DMS114 treated with DMSO at 0.1 percent for 48 hours (cell line): ENCODE results near the gene MRPS34.
A peak's percentile ranks its signal among the peaks of the same experiment; 100 is the strongest.
"Not testable (repeated sequence)": the region's sequence is repeated elsewhere in the genome, so short reads cannot be mapped to it uniquely, and the experiment has no call there.

ENCODE experiments used
- DNase-seq: peaks from one replicate; lab custom pipeline; 2025; ENCODE audit not compliant: unreplicated experiment; lab: John Stamatoyannopoulos, UW

MRPS34 gene

DNA sequence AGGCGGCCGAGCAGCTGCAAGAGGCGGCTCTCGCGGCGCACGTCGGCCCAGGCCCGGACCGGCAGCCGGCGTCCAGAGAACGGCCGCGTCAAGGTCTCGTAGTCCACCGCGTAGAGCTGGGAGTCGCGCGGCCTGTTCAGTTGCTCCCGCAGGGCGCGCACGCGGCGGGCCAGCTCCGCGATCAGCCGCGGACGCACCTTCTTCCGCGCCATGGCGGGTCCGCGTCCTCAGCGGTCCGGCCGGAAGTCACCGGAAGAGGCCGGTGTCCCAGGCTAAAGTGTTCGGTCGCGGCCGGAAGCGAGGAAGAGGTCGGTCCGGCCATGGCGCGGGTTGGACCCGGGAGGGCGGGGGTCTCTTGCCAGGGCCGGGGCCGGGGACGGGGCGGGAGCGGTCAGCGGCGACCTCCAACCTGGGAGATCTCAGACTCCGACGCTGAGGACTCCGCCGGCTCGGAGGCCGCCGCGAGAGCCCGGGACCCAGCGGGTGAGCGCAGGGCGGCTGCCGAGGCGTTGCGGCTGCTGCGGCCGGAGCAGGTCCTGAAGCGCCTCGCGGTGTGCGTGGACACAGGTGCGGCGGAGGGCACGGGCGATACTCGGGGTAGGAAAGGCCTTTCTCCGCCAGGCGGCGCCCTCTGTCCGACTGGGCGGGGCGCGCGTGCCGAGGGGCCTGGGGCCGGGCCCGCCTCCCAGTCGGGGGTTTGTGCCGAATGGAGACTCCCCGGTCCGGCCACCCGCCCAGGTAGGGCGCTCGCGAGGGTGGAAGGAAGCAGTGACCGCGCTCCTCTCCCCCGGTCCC lies at the start of gene MRPS34:
TSS of gene MRPS34 (minus strand) at position 227 of the 795 bp plus-strand sequence. CDS start at position 212, 15 bp downstream.
- peak; percentile 36 for DNase-seq

DNA sequence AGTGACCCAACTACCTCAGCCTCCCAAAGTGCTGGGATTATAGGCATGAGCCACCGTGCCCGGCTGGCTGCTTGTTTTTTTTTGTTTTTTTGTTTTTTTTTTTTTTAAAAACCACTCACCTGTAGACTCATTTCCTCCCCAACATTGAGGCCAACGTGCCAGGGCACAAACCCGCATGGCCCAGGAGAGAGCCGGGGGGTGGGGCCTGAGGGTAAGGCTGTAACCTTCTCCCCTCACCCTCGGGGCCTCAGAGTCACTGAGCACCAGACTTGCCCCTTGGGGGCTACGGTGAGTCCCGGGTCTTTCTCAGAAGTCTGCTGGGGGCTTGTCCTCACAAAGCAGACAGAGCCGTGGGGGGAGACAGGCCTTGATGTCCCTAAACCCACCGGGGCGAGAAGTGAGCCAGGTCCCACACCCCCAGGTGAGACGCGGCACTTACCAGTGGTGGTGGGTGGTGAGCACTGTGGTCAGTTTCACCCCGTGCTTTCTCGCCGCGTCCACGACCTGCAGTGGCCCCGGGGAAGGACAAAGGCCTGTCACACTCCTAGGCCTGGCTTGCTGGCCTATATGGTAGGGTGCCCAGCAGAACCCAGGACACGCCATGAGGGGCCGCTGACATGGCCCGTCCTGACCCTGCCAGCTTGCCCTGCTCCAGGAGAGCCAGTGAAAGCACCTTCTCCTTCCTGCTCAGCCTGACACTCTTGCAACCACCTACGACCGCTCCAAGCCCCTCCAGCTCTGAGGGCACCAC lies 49.1 kb upstream of the MRPS34 start:
- DNase-seq = no peak

DNA sequence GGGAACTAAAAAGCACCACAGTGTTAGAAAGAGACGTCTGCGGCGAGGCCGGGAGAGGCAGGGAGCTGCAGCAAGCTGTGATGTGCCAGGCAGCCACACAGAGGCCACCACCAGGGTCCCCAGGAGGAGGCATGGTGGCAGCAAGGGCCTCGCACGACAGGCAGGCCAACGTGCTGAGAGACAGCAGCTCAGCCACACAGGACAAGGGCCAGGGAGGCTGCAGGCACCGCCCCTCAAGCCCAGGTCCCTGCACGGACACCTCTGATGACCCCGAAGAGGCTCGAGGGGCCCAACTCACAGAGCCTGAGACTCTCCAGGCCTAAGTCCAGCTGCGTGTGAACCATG lies 48.0 kb upstream of the MRPS34 start:
- DNase-seq = no peak

DNA sequence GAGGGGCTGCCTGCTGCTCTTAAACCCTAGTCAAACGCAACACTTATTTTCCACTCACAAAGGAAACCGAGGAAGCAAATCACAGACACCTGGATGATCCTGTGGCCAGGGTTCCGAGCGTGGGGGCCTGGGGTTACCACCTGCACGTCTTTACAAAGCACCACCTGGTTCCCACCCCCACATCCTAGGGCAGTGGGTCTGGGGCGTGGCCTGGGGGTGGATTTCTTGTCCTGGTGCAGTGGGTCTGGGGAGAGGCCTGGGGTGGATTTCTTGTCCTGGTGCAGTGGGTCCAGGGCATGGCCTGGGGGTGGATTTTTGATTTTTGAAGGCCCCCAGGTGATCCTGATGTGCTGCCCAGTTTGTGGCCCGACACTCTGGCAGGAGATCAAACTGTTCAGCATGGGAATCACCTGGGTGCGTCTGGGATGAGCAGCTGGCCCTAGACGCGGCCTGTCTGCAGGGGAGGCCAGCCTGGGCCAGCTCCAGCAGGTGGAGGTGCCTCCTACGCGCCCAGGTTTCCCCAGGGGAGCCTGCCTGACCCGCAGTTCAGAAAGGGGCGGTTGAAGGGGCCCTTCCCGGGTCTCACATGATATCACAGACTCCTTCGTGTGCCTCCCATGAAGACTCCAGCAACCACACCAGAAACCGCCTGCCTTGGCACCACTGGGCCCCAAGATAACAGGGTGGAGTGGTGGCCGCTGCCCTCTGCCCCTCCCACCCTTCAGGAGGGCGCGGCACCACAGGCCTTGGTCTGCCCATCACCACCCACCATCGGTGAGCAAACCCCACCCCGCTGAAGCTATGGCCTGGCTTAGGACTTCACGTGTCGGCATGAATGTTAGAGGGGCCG lies 47.4 kb upstream of the MRPS34 start:
- no peak for DNase-seq

DNA sequence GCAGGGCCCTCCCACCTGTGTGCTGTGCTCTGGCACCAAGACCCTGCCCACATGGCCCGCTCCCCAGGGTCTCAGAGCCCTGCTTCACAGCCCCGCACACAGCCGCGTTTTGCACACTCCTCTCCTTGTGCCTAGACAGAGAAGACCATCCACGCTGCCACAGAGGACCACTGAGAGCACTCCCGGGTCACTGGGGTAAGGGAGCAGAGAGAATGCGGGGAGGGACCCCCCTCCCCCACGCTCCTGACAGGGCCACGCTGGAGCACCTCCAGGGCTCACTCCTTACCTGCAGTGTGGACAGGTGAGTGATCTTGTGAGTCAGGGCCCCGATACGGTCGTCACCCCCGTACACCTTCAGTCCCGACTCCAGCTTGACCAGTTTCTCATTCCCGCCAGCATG lies 46.7 kb upstream of the MRPS34 start:
- no peak for DNase-seq

DNA sequence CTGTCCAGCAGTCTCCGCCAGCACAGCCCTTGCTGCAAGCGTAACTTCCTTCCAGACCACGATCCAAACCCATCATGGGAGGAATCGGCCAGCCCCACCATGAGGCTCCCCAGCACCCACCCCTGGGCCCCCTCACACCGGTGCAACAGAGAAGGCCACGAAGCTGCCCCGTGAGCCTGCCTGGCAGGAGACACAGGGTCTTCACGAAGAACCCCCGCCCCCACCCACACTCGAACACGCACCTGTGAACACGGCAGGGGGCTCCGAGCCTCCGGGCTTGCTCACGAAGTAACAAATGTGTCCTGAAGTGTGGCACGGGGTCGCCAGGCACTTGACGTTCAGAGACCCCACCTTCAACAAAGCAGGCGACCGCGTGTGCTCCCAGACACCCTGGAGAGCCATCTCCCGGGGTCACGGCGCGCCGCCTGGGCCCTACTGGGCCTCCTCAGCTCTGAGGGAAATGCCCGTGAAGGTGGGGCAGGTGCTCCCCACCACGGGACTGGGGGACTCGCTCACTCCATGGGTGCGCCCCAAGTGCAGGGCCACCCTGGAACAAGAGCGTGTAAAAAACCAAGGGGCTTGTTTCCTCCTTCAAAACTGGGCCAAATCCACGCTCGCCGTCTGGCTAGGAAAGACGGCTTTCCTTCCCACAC lies 46.1 kb upstream of the MRPS34 start:
- DNase-seq = no peak

DNA sequence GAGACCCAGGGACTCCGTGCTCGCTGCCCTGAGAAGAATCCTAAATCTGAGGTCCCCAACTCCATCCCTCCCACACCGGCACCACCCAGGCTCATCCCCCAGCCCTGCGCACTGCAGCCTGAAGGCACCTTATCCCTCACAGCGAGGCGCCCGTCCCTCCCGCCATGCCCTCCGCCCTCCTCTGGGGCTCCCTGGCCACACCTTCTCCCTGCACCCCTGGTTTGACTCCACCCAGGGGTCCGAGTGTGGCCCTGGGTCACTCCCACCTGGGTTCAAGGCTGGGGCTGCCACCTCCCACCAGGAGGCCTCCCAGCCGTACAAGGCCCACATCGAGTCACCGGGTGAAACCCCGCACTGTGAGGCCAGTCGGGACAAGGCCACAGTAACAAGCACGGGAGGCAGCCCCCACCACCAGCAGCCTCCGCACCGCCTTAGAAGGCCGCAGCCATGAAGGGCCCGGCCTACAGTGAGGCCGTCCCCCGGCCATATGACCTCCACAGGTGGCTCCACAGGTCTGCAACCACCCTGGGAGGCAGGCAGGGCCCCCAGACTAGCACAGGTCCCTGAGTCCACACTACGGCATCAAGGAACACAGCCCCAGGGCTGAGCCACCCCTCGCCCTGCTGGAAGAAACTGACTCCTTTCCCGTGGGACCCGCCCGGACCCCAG lies 45.4 kb upstream of the MRPS34 start:
- no peak for DNase-seq

DNA sequence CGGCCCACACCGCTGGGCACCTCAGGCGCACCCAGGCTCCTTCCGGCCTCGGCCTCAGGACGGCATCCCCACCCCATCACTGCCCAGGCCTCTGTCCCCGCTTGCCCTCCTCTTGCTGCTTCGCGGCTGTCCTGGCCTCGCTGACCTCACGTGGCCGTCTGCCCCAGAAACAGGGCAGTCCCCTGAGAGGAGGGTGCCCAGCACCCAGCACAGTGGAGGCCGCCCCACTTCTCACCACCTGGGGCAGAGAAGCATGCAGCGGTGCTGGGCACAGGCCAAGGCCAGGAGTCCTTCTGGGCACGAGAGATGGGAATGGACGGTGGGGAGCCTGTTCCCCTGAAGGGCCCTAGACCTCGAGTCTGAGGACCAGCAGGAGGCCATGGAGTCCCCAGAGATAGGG lies 44.8 kb upstream of the MRPS34 start:
- DNase-seq = no peak

DNA sequence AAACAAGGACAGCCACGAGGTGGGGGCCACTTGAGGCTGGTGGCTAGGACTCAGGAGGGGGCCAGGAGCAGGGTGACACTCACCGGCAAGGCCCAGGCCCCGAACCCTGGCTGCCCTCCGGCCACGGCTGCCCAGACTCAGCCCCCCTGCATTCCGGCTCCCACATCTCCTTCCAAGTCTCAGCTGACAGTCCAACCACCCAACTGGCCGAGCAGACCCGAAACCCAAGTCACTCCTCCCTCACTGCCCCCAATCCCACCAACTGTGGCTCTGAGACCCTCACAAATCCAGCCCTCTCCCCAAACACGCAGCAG lies 44.3 kb upstream of the MRPS34 start:
- DNase-seq = no peak

DNA sequence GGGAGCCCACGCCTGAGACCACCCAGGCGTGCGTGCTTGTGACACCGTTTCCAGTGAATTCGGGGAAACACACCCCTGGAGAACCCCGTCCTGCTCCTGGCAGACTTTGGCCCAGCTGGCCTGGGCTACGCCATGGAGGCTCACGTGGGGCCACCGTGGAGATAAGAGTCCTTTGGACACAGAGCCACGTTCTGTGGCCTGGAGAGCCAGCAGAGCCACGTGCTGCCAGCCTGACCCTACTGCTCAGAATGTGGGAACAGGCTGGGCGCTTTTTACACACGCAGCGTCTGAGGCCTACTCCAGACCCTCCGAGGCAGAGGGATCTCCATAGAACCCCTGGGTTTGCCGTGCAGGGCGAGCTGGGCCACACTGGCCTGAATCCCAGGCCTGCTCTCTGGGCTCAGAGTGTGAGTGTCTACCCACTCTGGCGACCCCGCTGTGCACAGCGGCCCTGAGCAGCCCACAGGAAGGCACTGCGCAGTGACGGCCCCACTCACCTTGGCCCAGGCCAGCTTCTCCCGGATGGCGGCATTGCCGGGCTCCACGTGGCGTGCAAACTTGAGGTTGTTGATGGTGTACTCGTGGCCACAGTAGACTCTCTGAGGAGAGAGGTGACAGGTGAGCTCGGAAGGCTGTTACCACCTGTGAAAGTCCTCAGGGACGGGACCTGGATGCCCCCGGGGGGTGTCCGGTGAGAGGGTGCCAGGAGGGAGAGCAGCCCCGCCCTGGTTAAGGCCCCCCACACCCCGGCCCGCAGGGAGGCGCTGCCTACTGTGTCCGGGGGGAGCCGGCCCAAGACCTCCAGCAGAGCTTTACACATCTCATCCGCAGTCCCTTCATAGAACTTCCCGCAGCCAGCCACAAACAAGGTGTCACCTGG lies 43.7 kb upstream of the MRPS34 start:
- no peak for DNase-seq

DNA sequence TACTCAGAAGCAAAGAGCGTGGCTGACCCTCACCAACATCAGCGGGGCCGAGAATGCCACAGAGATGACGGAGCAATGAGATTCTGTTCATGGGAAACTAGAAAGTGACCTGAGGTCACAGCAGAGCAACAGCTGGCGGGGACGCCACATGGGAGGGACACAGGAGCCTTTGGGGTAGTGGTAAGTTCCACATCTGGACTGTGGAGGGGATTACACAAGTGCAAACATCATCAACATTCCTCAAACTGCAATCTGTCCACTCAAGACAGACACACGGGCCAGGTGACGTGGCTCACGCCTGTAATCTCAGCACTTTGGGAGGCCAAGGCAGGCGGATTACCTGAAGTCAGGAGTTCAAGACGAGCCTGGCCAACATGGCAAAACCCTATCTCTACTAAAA lies 42.5 kb upstream of the MRPS34 start:
- no peak for DNase-seq

DNA sequence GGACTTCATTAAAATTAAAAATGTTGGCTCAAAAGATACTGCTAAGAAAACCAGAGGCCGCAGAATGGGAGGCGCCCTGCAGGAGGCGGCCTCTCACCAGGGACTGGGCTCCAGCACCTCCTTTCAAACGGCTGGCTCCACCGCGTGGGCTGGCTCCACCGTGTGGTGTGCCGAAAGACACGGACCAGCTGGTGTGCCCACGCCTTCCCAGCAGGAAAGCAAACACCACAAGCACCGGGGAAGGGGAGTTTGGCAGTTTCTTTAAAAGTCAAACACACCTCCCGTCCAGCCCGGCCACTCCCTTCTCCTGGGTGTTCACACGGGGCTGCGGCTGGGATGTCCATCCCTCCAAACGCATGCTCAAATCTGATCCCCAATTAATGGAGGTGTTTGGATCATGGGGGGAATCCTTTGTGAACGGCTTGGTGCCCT lies 39.8 kb upstream of the MRPS34 start:
- DNase-seq = peak; percentile 31

DNA sequence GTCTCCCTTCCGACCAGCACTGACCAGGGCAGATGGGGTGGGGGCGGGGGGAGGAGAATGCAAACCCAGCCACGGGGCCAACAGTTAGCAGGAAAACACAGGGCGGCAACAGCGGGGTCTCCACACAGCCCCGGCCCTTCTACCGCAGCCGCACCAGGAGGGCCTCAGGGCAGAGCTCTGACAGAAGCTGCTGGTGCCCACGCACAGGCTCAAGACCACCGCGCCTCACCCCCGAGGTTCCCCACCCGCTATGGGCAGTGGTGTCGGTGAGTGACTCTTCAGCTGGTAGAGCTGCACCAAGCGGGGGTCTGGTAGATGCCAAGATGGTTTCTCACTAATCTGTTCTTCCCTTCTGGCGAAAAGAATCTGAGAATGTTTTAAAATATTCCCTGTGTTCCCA lies 37.6 kb upstream of the MRPS34 start:
- no peak for DNase-seq

DNA sequence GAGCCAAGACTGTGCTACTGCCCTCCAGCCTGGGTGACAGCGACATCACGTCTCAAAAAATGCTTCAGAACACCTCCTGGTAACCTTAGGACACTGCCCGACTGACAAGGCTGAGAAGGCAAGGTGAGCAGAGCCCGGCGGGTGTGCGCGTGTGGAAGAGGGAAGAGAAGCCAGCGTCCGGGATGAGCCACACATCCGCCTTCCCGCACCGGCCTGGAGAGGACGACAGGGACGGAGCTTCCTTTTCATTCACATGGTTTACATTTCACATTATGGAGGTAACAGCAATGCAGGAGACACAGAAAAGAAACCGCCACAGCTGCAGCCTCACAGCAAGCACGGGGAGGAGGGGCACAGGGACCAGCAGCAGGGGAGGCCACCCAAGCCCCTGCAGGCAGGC lies 37.2 kb upstream of the MRPS34 start:
- DNase-seq = no peak

DNA sequence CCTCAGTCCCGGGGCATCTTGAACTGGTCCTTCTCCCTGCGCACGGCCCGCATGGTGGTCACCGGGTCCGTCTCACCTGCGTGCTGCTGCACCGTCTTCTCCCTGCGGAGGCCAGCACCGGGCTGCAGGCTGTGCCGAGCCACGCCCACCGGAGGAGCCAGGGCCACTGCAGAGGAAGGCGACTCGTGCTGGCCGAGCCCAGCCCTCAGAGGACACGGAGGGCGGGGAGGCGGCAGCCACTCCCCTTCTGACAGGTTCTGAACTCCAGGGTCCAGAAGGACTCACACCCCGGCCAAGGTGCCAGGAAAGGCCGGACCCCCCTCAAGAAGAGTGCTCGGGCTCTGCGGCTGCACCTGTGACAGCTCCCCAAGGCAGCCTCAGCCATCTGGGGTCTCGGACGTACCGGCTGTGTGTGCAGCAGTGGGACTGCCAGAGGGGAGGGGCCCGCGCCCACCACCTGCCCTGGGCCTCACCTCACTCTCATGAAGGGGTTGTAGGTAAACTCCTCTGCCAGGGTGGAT lies 36.4 kb upstream of the MRPS34 start:
- DNase-seq = no peak

DNA sequence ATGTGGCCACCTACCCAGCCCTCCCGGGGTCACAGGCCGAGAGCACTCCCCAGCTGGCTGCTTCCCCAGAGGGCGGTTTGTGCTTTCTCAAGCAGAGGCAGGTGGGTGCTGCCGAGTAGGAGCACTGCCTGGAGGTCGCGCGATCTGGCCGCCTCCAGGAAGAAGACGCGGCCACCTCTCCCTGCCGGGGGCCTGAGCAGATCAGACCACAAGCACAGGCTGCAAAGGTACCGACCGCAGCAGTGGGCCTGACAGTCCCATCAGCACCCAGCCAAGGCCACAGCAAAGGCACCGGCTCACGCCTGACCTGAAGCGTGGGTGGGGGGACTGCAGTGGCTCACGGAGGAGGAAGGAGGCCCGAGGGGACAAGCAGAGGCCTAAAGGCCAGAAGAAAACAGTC lies 35.8 kb upstream of the MRPS34 start:
- no peak for DNase-seq

DNA sequence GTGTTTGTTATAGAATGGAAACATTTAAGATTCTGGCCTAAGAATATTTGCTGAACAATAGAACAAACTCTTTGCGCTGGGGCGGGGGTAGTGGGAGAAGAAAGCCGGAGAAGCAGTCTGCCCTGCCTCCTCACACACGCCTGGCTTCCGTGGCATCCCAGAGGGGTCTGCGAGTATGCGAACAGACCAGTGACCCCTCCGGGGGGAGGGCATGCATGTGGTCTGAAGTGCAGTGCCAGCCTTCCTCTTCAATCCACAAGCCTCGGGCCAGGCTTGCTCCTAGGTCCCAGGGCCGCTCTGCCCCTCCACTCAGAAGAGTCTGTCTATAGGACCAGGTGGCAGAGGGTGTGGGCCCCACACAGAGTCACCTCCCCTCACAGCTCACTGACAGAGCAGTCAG lies 34.7 kb upstream of the MRPS34 start:
- no peak for DNase-seq

DNA sequence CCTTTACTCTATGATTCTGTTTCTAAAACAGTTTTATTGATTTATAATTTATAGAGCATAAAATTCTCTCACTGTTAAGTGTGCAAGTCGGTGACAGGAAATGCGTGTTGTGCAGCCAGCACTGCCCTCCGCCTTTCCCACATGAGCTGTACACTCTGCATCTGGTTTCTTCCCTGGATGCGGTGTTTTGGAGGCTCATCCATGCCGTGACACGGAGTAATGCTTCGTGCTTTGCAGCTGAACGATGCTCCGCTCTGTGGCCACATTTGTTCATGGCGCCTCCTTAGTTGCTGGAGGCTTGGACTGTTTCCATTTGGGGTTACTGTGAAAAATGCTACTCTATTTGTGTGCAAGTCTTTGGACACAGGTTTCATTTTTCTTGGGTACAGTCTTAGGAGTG lies 27.8 kb upstream of the MRPS34 start:
- DNase-seq = no peak

DNA sequence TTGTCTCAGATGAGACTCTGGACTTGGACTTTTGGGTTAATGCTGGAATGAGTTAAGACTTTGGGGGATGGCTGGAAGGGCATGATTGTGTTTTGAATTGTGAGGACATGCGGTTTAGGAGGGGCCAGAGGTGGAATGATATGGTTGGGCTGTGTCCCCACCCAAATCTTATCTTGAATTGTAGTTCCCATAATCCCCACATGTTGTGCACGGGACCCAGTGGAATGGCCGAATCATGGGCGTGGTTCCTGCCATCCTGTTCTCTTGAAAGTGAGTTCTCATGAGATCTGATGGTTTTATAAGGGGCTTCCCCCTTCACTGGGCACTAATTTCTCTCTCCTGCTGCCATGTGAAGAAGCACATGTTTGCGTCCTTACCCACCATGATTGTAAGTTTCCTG lies 26.3 kb upstream of the MRPS34 start:
- not testable (repeated sequence) for DNase-seq
